Mammary epithelial cell (primary cell): ENCODE data around the gene PKIG.

Source experiments
- CTCF ChIP-seq, 2 donors: IDR thresholded peaks in 1 of 2; conservative IDR thresholded peaks in 1 of 2; 2 replicates each; pipeline ENCODE4 v1.5.1; 2011 to 2012; ENCODE audit warnings: inconsistent platforms in 2 of 2, low read length in 2 of 2, mild to moderate bottlenecking in 2 of 2, control low read depth in 1 of 2, low read depth in 1 of 2; ENCODE audit not compliant: insufficient read depth in 1 of 2; ENCODE audit errors: extremely low read depth in 1 of 2
- EZH2 ChIP-seq: IDR thresholded peaks from 2 replicates; pipeline ENCODE4 v1.6.1; 2012; ENCODE audit warnings: low read length, inconsistent platforms, borderline replicate concordance

GRCh38 chr20:44666066-44666465 lies 83.7 kb downstream of the PKIG start:
- TF ChIP-seq EZH2 (no peak), CTCF (conservative IDR thresholded peaks at IDR 0.05 in 1 of 2, IDR thresholded peaks at IDR 0.05 in 1 of 2; ENCODE audit: extremely low read depth in 1 of 2, insufficient read depth in 1 of 2, low read depth in 1 of 2, low read length in 2 of 2) (no peak)
